HepG2 (cell line): Measurements from ENCODE around the gene SHBG. TPM values are rescaled to one million over a fixed set of nuclear protein-coding genes. Genes with fewer than 3 reads are reported as not detected.

Experiments used
- EZH2 ChIP-seq: conservative IDR thresholded peaks from 2 replicates; pipeline ENCODE4 v1.6.1; 2012; ENCODE audit warnings: mild to moderate bottlenecking, low read depth, low read length, moderate library complexity
- HIVEP1 ChIP-seq: sonication (generic); formaldehyde crosslinking; IDR thresholded peaks from 2 replicates; pipeline ENCODE4 v1.4.0; 2020; ENCODE audit warnings: mild to moderate bottlenecking, missing genetic modification reagents
- HNRNPH1 ChIP-seq: fragments of 200-400 bp; formaldehyde crosslinking; optimal IDR thresholded peaks from 2 replicates; pipeline ENCODE3; 2017; ENCODE audit warnings: mild to moderate bottlenecking, low read depth, low read length
- ISX ChIP-seq: sonication (generic); formaldehyde crosslinking; conservative IDR thresholded peaks from 2 replicates; pipeline ENCODE4 v1.5.0; 2020; ENCODE audit warnings: missing genetic modification reagents
- KAT8 ChIP-seq: IDR thresholded peaks from 2 replicates; pipeline ENCODE4 v1.6.1; 2016; ENCODE audit warnings: missing genetic modification reagents, missing compliant biosample characterization
- MLLT10 ChIP-seq: sonication (generic); formaldehyde crosslinking; IDR thresholded peaks from 2 replicates; pipeline ENCODE4 v1.4.0; 2020; ENCODE audit warnings: missing genetic modification reagents
- PITX1 ChIP-seq: sonication (generic); formaldehyde crosslinking; IDR thresholded peaks from 2 replicates; pipeline ENCODE4 v1.5.1; 2020; ENCODE audit warnings: mild to moderate bottlenecking, missing genetic modification reagents
- RBAK ChIP-seq: sonication (generic); formaldehyde crosslinking; IDR thresholded peaks from 2 replicates; pipeline ENCODE4 v1.5.1; 2020; ENCODE audit warnings: mild to moderate bottlenecking, missing genetic modification reagents
- RBM39 ChIP-seq: fragments of 200-400 bp; formaldehyde crosslinking; IDR thresholded peaks from one replicate; pipeline ENCODE4 v1.6.1; 2018; ENCODE audit warnings: antibody characterized with exemption, mild to moderate bottlenecking, low read depth, low read length; ENCODE audit not compliant: poor library complexity, severe bottlenecking
- SALL1 ChIP-seq: sonication (generic); formaldehyde crosslinking; IDR thresholded peaks from 2 replicates; pipeline ENCODE4 v1.8.0; 2022; ENCODE audit warnings: mild to moderate bottlenecking, missing genetic modification reagents
- SIN3A ChIP-seq: IDR thresholded peaks from 2 replicates; pipeline ENCODE4 v1.6.1; 2011; ENCODE audit warnings: low read depth, mild to moderate bottlenecking, control low read depth, low read length, borderline replicate concordance
- SMAD3 ChIP-seq: sonication (generic); formaldehyde crosslinking; IDR thresholded peaks from 2 replicates; pipeline ENCODE4 v1.4.0; 2020; ENCODE audit warnings: missing genetic modification reagents
- ZBTB43 ChIP-seq: sonication (generic); formaldehyde crosslinking; conservative IDR thresholded peaks from 2 replicates; pipeline ENCODE4 v1.4.0; 2020; ENCODE audit warnings: missing genetic modification reagents
- ZFP82 ChIP-seq: sonication (generic); formaldehyde crosslinking; IDR thresholded peaks from 2 replicates; pipeline ENCODE4 v1.5.1; 2020; ENCODE audit warnings: mild to moderate bottlenecking, missing genetic modification reagents, borderline replicate concordance
- ZNF251 ChIP-seq: sonication (generic); formaldehyde crosslinking; IDR thresholded peaks from 2 replicates; pipeline ENCODE4 v1.9.0; 2021; ENCODE audit warnings: mild to moderate bottlenecking, missing genetic modification reagents
- ZNF878 ChIP-seq: sonication (generic); formaldehyde crosslinking; IDR thresholded peaks from 2 replicates; pipeline ENCODE4 v1.8.1; 2023; ENCODE audit warnings: mild to moderate bottlenecking, missing genetic modification reagents, moderate library complexity
- polyA plus RNA-seq, 8 experiments: library from polyadenylated mRNA; depleted of rRNA in 3 of 8; stranded (reverse) in 7 of 8; unstranded in 1 of 8; fragments of >200 nt; fragmentation: Illumina TruSeq in 4 of 8; extraction: Trizol in 4 of 8; gene quantifications; 2 replicates each; pipeline versions ENCODE4 v1.2.1 to v1.2.3, GENCODE V29; 2011 to 2016; ENCODE audit warnings: low read depth in 4 of 8, missing spikeins in 1 of 8, mixed read lengths in 1 of 8; ENCODE audit not compliant: insufficient read depth in 1 of 8
- total RNA-seq, 5 experiments: library from RNA; depleted of rRNA; stranded (reverse); fragments of >200 nt; fragmentation: Illumina TruSeq; extraction: Trizol; gene quantifications; 2 replicates each; pipeline ENCODE4 v1.2.3, GENCODE V29; 2016; ENCODE audit warnings: low read depth in 1 of 5
- TF ChIP-seq, protein P1 (sequence below): sonication (generic); formaldehyde crosslinking; IDR thresholded peaks from 2 replicates; pipeline ENCODE4 v1.5.1; 2020; ENCODE audit warnings: mild to moderate bottlenecking, missing genetic modification reagents, moderate library complexity
- TF ChIP-seq, protein P2 (sequence below): IDR thresholded peaks from 2 replicates; pipeline ENCODE4 v1.6.1; 2016; ENCODE audit warnings: mild to moderate bottlenecking, missing biosample characterization, missing genetic modification reagents
- TF ChIP-seq, protein P3 (sequence below): sonication (generic); formaldehyde crosslinking; IDR thresholded peaks from 2 replicates; pipeline ENCODE4 v1.4.0; 2020; ENCODE audit warnings: missing genetic modification reagents
- TF ChIP-seq, protein P4 (sequence below): fragments of 450-650 bp; IDR thresholded peaks from 2 replicates; pipeline ENCODE4 v1.6.1; 2016
- TF ChIP-seq, protein P5 (sequence below): fragments of 450-650 bp; IDR thresholded peaks from 2 replicates; pipeline ENCODE4 v1.6.1; 2017

The SHBG gene
- total and polyA plus RNA-seq, 2 of the 13 experiments (the other 11 are each of a cell fraction or from before 2014, with no cell fraction given) = 4.0 to 6.1 TPM

DNA sequence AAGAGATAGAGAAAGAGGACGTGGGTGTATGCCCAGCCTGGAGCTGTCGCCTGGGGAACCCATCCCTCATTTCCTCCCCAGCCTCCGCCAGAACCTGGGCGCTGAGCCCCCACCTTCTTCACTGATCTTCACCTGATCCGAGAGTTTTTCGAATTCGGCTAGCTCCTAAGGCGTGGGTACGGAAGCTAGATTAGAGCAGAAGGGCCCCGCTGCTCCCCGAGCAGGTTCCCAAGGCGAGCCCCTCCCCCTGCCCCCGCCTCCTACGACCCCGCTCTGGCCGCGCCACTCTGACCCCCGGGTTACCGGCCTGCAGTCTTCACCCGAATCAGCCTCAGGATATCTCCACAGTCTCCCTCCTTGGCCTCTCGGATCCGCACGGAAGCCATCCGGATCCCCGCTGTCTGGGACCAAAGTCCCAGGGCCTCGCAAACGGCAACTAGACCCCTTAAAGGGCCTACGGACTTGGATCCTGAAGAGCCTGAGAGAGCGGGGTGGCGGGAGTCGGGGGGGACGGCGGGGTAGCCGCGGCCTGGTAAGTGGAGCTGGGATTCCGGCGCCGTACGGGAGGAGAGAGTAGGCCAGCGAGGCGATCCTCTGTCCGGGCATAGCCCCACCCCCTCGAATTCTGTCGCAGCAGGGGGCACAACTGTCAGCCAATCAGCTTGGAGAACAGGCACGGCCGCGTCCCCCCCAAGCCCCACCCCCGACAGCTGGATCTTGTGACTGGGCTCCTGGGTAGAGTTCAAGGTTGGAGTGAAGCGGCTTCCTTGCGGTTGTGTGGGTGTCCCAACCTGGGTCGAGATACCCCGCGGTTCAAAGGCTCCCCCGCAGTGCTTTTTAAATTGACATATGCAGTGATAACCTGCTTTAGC, 2.4 kb upstream of the SHBG start, which contains the start of gene SAT2 (continued):
- TF ChIP-seq ZBTB43 = peak; percentile 68; the same call in 1 of the 2 replicates
- no peak for TF ChIP-seq RBM39
- no peak for TF ChIP-seq EZH2
- TF ChIP-seq ZFP82 (CRISPR knock-in tag) = peak; percentile 37; the same call in 1 of the 2 replicates
- peak; percentile 83; the same call in 1 of the 2 replicates for TF ChIP-seq SIN3A
- 0 out of 2 replicates have a peak, but pooled peaks have one; percentile 34 for TF ChIP-seq ISX (CRISPR knock-in tag)
- TF ChIP-seq, protein P1, sequence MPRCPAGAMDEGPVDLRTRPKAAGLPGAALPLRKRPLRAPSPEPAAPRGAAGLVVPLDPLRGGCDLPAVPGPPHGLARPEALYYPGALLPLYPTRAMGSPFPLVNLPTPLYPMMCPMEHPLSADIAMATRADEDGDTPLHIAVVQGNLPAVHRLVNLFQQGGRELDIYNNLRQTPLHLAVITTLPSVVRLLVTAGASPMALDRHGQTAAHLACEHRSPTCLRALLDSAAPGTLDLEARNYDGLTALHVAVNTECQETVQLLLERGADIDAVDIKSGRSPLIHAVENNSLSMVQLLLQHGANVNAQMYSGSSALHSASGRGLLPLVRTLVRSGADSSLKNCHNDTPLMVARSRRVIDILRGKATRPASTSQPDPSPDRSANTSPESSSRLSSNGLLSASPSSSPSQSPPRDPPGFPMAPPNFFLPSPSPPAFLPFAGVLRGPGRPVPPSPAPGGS (CRISPR knock-in tag) = no peak
- peak; percentile 75; the same call in 1 of the 2 replicates for TF ChIP-seq SALL1 (CRISPR knock-in tag)
- TF ChIP-seq, protein P2, sequence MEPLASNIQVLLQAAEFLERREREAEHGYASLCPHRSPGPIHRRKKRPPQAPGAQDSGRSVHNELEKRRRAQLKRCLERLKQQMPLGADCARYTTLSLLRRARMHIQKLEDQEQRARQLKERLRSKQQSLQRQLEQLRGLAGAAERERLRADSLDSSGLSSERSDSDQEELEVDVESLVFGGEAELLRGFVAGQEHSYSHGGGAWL = peak; percentile 67; the same call in 1 of the 2 replicates
- no peak for TF ChIP-seq ZNF878 (CRISPR knock-in tag)
- TF ChIP-seq, protein P3, sequence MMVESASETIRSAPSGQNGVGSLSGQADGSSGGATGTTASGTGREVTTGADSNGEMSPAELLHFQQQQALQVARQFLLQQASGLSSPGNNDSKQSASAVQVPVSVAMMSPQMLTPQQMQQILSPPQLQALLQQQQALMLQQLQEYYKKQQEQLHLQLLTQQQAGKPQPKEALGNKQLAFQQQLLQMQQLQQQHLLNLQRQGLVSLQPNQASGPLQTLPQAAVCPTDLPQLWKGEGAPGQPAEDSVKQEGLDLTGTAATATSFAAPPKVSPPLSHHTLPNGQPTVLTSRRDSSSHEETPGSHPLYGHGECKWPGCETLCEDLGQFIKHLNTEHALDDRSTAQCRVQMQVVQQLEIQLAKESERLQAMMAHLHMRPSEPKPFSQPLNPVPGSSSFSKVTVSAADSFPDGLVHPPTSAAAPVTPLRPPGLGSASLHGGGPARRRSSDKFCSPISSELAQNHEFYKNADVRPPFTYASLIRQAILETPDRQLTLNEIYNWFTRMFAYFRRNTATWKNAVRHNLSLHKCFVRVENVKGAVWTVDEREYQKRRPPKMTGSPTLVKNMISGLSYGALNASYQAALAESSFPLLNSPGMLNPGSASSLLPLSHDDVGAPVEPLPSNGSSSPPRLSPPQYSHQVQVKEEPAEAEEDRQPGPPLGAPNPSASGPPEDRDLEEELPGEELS = peak; percentile 58
- no peak for TF ChIP-seq RBAK (CRISPR knock-in tag)
- peak; percentile 68; the same call in 1 of the 2 replicates for TF ChIP-seq KAT8 (CRISPR knock-in tag)
- TF ChIP-seq SMAD3 (CRISPR knock-in tag) = no peak
- TF ChIP-seq HNRNPH1 = no peak
- TF ChIP-seq, protein P4, sequence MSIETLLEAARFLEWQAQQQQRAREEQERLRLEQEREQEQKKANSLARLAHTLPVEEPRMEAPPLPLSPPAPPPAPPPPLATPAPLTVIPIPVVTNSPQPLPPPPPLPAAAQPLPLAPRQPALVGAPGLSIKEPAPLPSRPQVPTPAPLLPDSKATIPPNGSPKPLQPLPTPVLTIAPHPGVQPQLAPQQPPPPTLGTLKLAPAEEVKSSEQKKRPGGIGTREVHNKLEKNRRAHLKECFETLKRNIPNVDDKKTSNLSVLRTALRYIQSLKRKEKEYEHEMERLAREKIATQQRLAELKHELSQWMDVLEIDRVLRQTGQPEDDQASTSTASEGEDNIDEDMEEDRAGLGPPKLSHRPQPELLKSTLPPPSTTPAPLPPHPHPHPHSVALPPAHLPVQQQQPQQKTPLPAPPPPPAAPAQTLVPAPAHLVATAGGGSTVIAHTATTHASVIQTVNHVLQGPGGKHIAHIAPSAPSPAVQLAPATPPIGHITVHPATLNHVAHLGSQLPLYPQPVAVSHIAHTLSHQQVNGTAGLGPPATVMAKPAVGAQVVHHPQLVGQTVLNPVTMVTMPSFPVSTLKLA = no peak
- no peak for TF ChIP-seq MLLT10
- no peak for TF ChIP-seq ZNF251 (CRISPR knock-in tag)
- peak; percentile 73 for TF ChIP-seq PITX1 (CRISPR knock-in tag)
- peak; percentile 76 for TF ChIP-seq HIVEP1 (CRISPR knock-in tag)
- TF ChIP-seq, protein P5, sequence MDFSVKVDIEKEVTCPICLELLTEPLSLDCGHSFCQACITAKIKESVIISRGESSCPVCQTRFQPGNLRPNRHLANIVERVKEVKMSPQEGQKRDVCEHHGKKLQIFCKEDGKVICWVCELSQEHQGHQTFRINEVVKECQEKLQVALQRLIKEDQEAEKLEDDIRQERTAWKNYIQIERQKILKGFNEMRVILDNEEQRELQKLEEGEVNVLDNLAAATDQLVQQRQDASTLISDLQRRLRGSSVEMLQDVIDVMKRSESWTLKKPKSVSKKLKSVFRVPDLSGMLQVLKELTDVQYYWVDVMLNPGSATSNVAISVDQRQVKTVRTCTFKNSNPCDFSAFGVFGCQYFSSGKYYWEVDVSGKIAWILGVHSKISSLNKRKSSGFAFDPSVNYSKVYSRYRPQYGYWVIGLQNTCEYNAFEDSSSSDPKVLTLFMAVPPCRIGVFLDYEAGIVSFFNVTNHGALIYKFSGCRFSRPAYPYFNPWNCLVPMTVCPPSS = no peak
